H1 (cell line): ENCODE measurements around the gene C22orf23.

Experiments used
- BRCA1 ChIP-seq: IDR thresholded peaks from 2 replicates; pipeline ENCODE4 v1.6.1; 2012; ENCODE audit warnings: low read depth, low read length, improper control_type of control experiment
- CHD1 ChIP-seq: IDR thresholded peaks from 2 replicates; pipeline ENCODE4 v1.6.1; 2012; ENCODE audit warnings: low read depth, low read length, improper control_type of control experiment
- CTCF ChIP-seq, 3 experiments: IDR thresholded peaks; 1 replicate in 2 of 3; 2 replicates in 1 of 3; pipeline versions ENCODE4 v1.5.1 to v1.6.1; 2011; ENCODE audit warnings: low read length in 3 of 3, mild to moderate bottlenecking in 3 of 3, inconsistent platforms in 2 of 3, low read depth in 1 of 3, moderate library complexity in 1 of 3; ENCODE audit not compliant: insufficient read depth in 1 of 3; ENCODE audit errors: control extremely low read depth in 1 of 3
- EZH2 ChIP-seq: fragments of 200-600 bp; sonication (generic); IDR thresholded peaks from 2 replicates; pipeline ENCODE4 v1.7.1; 2012; ENCODE audit warnings: low read depth, mild to moderate bottlenecking, moderate library complexity, low read length, inconsistent platforms; ENCODE audit not compliant: severe bottlenecking

- TF ChIP-seq CTCF (IDR thresholded peaks at IDR 0.05; ENCODE audit: control extremely low read depth in 1 of 3, insufficient read depth in 1 of 3, low read depth in 1 of 3, low read length in 3 of 3) (no peak), BRCA1 (no peak), EZH2 (no peak), CHD1 (no peak)
These were observed 19.1 kb upstream of the C22orf23 start for GRCh38 chr22:37972527-37972926.
